Caco-2 (cell line): ENCODE data around the gene IBTK. TPM values are rescaled to one million over a fixed set of nuclear protein-coding genes. Genes with fewer than 3 reads are reported as not detected.
"Not testable (repeated sequence)": the region's sequence is repeated elsewhere in the genome, so short reads cannot be mapped to it uniquely, and the experiment has no call there.

ENCODE experiments used
- BruUV-seq: library from RNA; stranded (reverse); fragments of 400-500 nt; replicated peaks from 2 replicates; lab custom pipeline; 2021; lab: Mats Ljungman, UMichigan
- CTCF ChIA-PET: fragments of 300-600 bp; sonication (Branson Sonifier 250); formaldehyde crosslinking; loops from one replicate; lab custom pipeline; 2022; ENCODE audit warnings: antibody characterized with exemption; lab: Charles Lee
- POLR2A ChIA-PET: fragments of 300-600 bp; sonication (Branson Sonifier 250); formaldehyde crosslinking; loops from one replicate; lab custom pipeline; 2022; ENCODE audit warnings: antibody characterized with exemption; lab: Charles Lee
- DNase-seq, 2 experiments: peaks; one replicate each; pipeline versions ENCODE4 v3.0.0 to v3.0.0-alpha.2; 2020 to 2022
- H3K27me3 ChIP-seq: replicated peaks from 2 replicates; pipeline ENCODE4 v1.6.0; 2011; ENCODE audit warnings: low read length; ENCODE audit not compliant: control insufficient read depth, insufficient read depth
- H3K36me3 ChIP-seq: 2 replicates; pipeline ENCODE4 v1.5.1; 2011; ENCODE audit warnings: low read length; ENCODE audit not compliant: control insufficient read depth, insufficient read depth
- H3K4me1 ChIP-seq: fragments of 250-450 bp; sonication (Bioruptor Pico); 2 replicates; pipeline ENCODE4 v1.5.1; 2020; ENCODE audit warnings: mild to moderate bottlenecking
- H3K4me3 ChIP-seq: 2 replicates; pipeline ENCODE4 v1.5.1; 2011; ENCODE audit warnings: low read depth, mild to moderate bottlenecking, control low read depth, low read length
- H3K9me3 ChIP-seq: fragments of 250-450 bp; sonication (Bioruptor Pico); 2 replicates; pipeline ENCODE4 v1.5.1; 2020; ENCODE audit warnings: mild to moderate bottlenecking, moderate library complexity
- H3K27ac Mint-ChIP-seq: one replicate; pipeline ENCODE4 v1.8.0; 2022; ENCODE audit warnings: mixed read lengths; ENCODE audit not compliant: unreplicated experiment
- H3K27me3 Mint-ChIP-seq: one replicate; pipeline ENCODE4 v1.8.0; 2022; ENCODE audit warnings: mixed read lengths; ENCODE audit not compliant: insufficient read depth, unreplicated experiment
- H3K36me3 Mint-ChIP-seq: one replicate; pipeline ENCODE4 v1.8.0; 2022; ENCODE audit warnings: mild to moderate bottlenecking, mixed read lengths; ENCODE audit not compliant: insufficient read depth, unreplicated experiment
- H3K4me1 Mint-ChIP-seq: one replicate; pipeline ENCODE4 v1.8.0; 2022; ENCODE audit warnings: low read depth, mixed read lengths; ENCODE audit not compliant: unreplicated experiment
- H3K4me3 Mint-ChIP-seq: one replicate; pipeline ENCODE4 v1.8.0; 2022; ENCODE audit warnings: mild to moderate bottlenecking, moderate library complexity, mixed read lengths; ENCODE audit not compliant: unreplicated experiment
- H3K9me3 Mint-ChIP-seq: one replicate; pipeline ENCODE4 v1.8.0; 2022; ENCODE audit warnings: mixed read lengths; ENCODE audit not compliant: unreplicated experiment
- CTCF ChIP-seq, 2 experiments: fragments of 200-600 bp in 1 of 2; IDR thresholded peaks; 1 replicate in 1 of 2; 2 replicates in 1 of 2; pipeline versions ENCODE4 v1.5.1 to v1.8.0; 2011 to 2022; ENCODE audit warnings: antibody characterized with exemption in 1 of 2, control low read depth in 1 of 2, inconsistent platforms in 1 of 2, low read depth in 1 of 2, low read length in 1 of 2, mild to moderate bottlenecking in 1 of 2, moderate library complexity in 1 of 2; ENCODE audit not compliant: insufficient read depth in 1 of 2, severe bottlenecking in 1 of 2, unreplicated experiment in 1 of 2
- intact Hi-C: fragments of 100-400 bp; cut with micrococcal nuclease; formaldehyde crosslinking; loops from one replicate; pipeline ENCODE4 v1.10.0; 2022; ENCODE audit not compliant: unreplicated experiment
- total RNA-seq: library from RNA; stranded (reverse); gene quantifications from 2 replicates; pipeline ENCODE4 v1.2.3, GENCODE V29; 2022

Gene IBTK
- total RNA-seq, 1 experiment from 2014 or later = 29.4 TPM

- Mint-ChIP-seq H3K36me3 (peaks cover 53% of the 10 kb centered on the region), H3K27me3 (no peaks in the 10 kb centered on the region), H3K4me3 (no peak overlapping the region), H3K9me3 (no peaks in the 10 kb centered on the region), H3K4me1 (no peaks in the 10 kb centered on the region), H3K27ac (no peak overlapping the region)
- H3K36me3 ChIP-seq = no peaks in the 10 kb centered on the region; the same call in 1 of the 2 replicates
- H3K4me3 ChIP-seq = no peak overlapping the region
- no peaks in the 10 kb centered on the region for H3K9me3 ChIP-seq
- no peaks in the 10 kb centered on the region for H3K4me1 ChIP-seq
- ChIA-PET POLR2A (no interaction called here), CTCF (no interaction called here)
- BruUV-seq = no TSS peak
- TF ChIP-seq CTCF (IDR thresholded peaks at IDR 0.05; ENCODE audit: insufficient read depth in 1 of 2, low read depth in 1 of 2, low read length in 1 of 2, severe bottlenecking in 1 of 2, unreplicated experiment in 1 of 2) = no peak
- DNase-seq = no peak
- intact Hi-C loops = no loop called here
- no peaks in the 10 kb centered on the region for H3K27me3 ChIP-seq
Observed at GRCh38 chr6:82169138-82169876, 78.2 kb downstream of the IBTK start.

- Histone ChIP-seq H3K27me3 (no peaks in the 10 kb centered on the region), H3K4me1 (no peaks in the 10 kb centered on the region), H3K4me3 (no peak overlapping the region), H3K36me3 (no peaks in the 10 kb centered on the region; the same call in 1 of the 2 replicates), H3K9me3 (no peaks in the 10 kb centered on the region)
- H3K27ac Mint-ChIP-seq = no peak overlapping the region
- CTCF ChIA-PET = no interaction called here
- no peaks in the 10 kb centered on the region for H3K9me3 Mint-ChIP-seq
- intact Hi-C loops = no loop called here
- POLR2A ChIA-PET = no interaction called here
- no peak for TF ChIP-seq CTCF (IDR thresholded peaks at IDR 0.05; ENCODE audit: insufficient read depth in 1 of 2, low read depth in 1 of 2, low read length in 1 of 2, severe bottlenecking in 1 of 2, unreplicated experiment in 1 of 2)
- no peaks in the 10 kb centered on the region for H3K4me1 Mint-ChIP-seq
- H3K27me3 Mint-ChIP-seq = no peaks in the 10 kb centered on the region
- H3K4me3 Mint-ChIP-seq = no peak overlapping the region
- no TSS peak for BruUV-seq
- H3K36me3 Mint-ChIP-seq = peaks cover 36% of the 10 kb centered on the region
- no peak for DNase-seq
Observed at GRCh38 chr6:82166493-82166892, 81.1 kb downstream of the IBTK start.

GRCh38 chr6:82160255-82160990 lies 87.1 kb downstream of the IBTK start:
- intact Hi-C loops = loop anchor here (5.0 kb wide), 1 partner anchor 63 kb away; no protein-coding TSS in a partner anchor
- no peaks in the 10 kb centered on the region for H3K4me1 ChIP-seq
- Mint-ChIP-seq H3K27ac (no peak overlapping the region), H3K4me3 (no peak overlapping the region), H3K27me3 (no peaks in the 10 kb centered on the region), H3K4me1 (no peaks in the 10 kb centered on the region), H3K9me3 (peaks cover 6% of the 10 kb centered on the region), H3K36me3 (no peaks in the 10 kb centered on the region)
- H3K27me3 ChIP-seq = no peaks in the 10 kb centered on the region
- CTCF ChIA-PET = no interaction called here
- TF ChIP-seq CTCF (IDR thresholded peaks at IDR 0.05; ENCODE audit: insufficient read depth in 1 of 2, low read depth in 1 of 2, low read length in 1 of 2, severe bottlenecking in 1 of 2, unreplicated experiment in 1 of 2) = no peak
- no peaks in the 10 kb centered on the region for H3K36me3 ChIP-seq
- H3K9me3 ChIP-seq = no peaks in the 10 kb centered on the region
- POLR2A ChIA-PET = no interaction called here
- H3K4me3 ChIP-seq = no peak overlapping the region
- no TSS peak for BruUV-seq
- no peak for DNase-seq

GRCh38 chr6:82152786-82153185 lies 94.8 kb downstream of the IBTK start:
- intact Hi-C loops = not testable (repeated sequence)

More at GRCh38 chr6:82152786-82153185, 94.8 kb downstream of the IBTK start:
- peaks cover 34% of the 10 kb centered on the region for H3K9me3 Mint-ChIP-seq
- H3K36me3 Mint-ChIP-seq, H3K27ac Mint-ChIP-seq, H3K4me1 Mint-ChIP-seq, H3K27me3 Mint-ChIP-seq, H3K27me3 ChIP-seq, H3K4me1 ChIP-seq, H3K4me3 Mint-ChIP-seq, CTCF ChIA-PET, DNase-seq, BruUV-seq, H3K9me3 ChIP-seq, H3K4me3 ChIP-seq, H3K36me3 ChIP-seq: not testable (repeated sequence)
- POLR2A ChIA-PET = interaction anchor here (0.7 kb wide), 1 partner anchor 67 kb away, joined by 6 read pairs; no protein-coding TSS in a partner anchor
